ENCODE measurements around the gene MAN2A1.
A peak's percentile ranks its signal among the peaks of the same experiment; 100 is the strongest.

Gene MAN2A1

GRCh38 chr5:109725135-109725534 lies 35.4 kb downstream of the MAN2A1 start:
- no peak for TF ChIP-seq CTCF (IDR thresholded peaks at IDR 0.05; ENCODE audit: insufficient read depth, low read length, poor library complexity, severe bottlenecking)
- Histone ChIP-seq H3K36me3 (ENCODE audit: control insufficient read depth, insufficient read depth, low read length) (no peaks in the 10 kb centered on the region), H3K27me3 (replicated peaks; ENCODE audit: control insufficient read depth, insufficient read depth, low read length) (no peaks in the 10 kb centered on the region), H3K4me3 (replicated peaks; ENCODE audit: low read depth, low read length) (no peak overlapping the region)
- DNase-seq (ENCODE audit: extremely low read depth, insufficient read length) = no peak

DNA sequence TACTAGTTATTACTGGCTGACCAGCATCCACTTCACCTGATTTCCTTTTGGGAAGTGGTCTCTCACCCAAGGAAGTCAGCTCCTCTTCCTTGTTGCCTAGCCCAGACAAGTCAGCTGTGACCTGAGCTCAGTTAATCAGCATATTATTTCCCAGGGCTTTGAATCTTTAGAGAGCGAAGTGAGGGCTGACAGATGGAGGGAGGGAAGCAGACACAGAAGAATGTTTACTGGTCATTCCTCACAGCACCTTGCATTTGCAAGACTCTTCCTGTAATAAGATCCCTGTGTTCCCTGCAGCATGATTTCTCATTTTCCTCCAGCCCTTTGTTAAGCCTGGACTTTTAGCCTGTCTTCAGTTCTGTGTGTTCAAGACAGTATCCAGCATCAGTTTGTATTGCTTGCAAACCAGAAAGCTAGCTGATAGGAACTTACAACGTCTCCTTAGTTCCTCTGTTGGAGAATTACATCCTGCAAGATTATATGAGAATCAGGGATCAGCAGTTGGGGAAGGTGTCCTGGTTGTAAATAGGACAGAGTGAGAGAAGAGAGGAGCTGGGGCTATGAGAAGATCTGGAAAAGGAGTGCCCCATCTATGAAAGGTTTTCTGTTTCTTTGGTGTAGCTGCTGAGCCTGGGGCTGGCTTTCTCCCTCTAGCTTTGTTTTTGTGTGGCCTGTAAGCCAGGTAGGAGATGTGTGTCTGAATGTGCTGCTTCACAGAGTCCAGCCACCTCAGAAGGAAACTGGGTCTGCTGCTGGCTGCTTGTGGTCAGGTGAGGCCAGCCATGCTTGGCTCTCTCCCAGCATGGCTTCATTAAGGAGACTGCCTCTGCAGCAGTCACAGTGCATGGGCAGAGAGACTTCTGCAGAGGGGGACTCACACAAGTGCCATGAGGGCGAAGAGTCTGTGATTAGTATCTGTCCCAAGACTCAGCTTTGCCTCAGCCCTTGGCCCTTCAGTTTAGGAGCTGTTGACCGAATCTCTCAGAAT lies 50.3 kb downstream of the MAN2A1 start:
- DNase-seq (ENCODE audit: extremely low read depth, insufficient read length) = peak; percentile 12
- no peaks in the 10 kb centered on the region for H3K36me3 ChIP-seq (ENCODE audit: control insufficient read depth, insufficient read depth, low read length)
- no peaks in the 10 kb centered on the region for H3K27me3 ChIP-seq (replicated peaks; ENCODE audit: control insufficient read depth, insufficient read depth, low read length)
- no peak for TF ChIP-seq CTCF (IDR thresholded peaks at IDR 0.05; ENCODE audit: insufficient read depth, low read length, poor library complexity, severe bottlenecking)
- no peak overlapping the region for H3K4me3 ChIP-seq (replicated peaks; ENCODE audit: low read depth, low read length)

GRCh38 chr5:109740966-109741365 lies 51.2 kb downstream of the MAN2A1 start:
- no peak for TF ChIP-seq CTCF (IDR thresholded peaks at IDR 0.05; ENCODE audit: insufficient read depth, low read length, poor library complexity, severe bottlenecking)
- Histone ChIP-seq H3K36me3 (ENCODE audit: control insufficient read depth, insufficient read depth, low read length) (no peaks in the 10 kb centered on the region), H3K4me3 (replicated peaks; ENCODE audit: low read depth, low read length) (no peak overlapping the region), H3K27me3 (replicated peaks; ENCODE audit: control insufficient read depth, insufficient read depth, low read length) (no peaks in the 10 kb centered on the region)
- DNase-seq (ENCODE audit: extremely low read depth, insufficient read length) = no peak

DNA sequence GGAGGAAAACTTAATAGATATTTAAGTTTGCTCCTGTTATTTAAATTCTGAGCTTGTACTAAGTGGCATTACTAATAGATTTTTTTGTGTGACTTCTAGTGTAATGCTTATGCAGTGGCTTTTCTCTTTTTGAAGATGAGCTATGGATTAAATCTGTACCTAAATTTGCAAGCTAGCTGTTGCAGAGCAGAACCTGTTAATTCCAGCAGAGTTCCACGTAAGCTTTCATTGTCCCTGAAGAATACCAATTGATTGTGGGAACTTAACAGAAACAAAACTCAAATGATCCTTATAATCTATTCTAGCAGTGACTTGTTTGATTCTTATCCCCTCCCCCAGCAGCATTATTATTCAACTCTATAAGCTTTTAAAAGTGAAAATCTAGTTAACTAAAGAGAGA lies 51.7 kb downstream of the MAN2A1 start:
- no peak for DNase-seq (ENCODE audit: extremely low read depth, insufficient read length)
- no peak overlapping the region for H3K4me3 ChIP-seq (replicated peaks; ENCODE audit: low read depth, low read length)
- H3K27me3 ChIP-seq (replicated peaks; ENCODE audit: control insufficient read depth, insufficient read depth, low read length) = no peaks in the 10 kb centered on the region
- no peak for TF ChIP-seq CTCF (IDR thresholded peaks at IDR 0.05; ENCODE audit: insufficient read depth, low read length, poor library complexity, severe bottlenecking)
- H3K36me3 ChIP-seq (ENCODE audit: control insufficient read depth, insufficient read depth, low read length) = no peaks in the 10 kb centered on the region

DNA sequence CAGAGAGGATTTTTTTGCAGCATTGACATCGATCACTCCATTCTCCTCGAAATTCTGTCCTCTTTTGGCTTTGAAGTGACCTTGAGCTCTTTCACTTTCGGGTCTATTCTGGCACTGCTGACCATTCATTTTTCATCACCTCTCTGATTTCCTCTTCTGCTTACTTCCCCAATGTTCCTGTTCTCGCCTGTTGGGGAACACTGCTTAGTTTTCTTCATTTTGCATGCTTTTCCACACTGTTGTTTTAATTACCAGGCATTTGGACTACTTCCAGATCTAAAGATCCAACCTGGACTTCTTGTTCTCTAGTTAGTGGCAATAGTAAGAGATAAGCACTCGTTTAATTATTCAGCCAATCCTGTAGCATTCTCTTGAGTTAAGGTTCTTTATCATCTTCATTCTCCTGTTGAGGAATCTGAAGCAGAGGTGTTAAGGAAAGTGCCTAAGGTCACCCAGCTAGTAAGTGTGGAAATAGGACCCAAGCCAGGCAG lies 53.4 kb downstream of the MAN2A1 start:
- TF ChIP-seq CTCF (IDR thresholded peaks at IDR 0.05; ENCODE audit: insufficient read depth, low read length, poor library complexity, severe bottlenecking) = no peak
- no peak overlapping the region for H3K4me3 ChIP-seq (replicated peaks; ENCODE audit: low read depth, low read length)
- H3K36me3 ChIP-seq (ENCODE audit: control insufficient read depth, insufficient read depth, low read length) = no peaks in the 10 kb centered on the region
- no peak for DNase-seq (ENCODE audit: extremely low read depth, insufficient read length)
- H3K27me3 ChIP-seq (replicated peaks; ENCODE audit: control insufficient read depth, insufficient read depth, low read length) = no peaks in the 10 kb centered on the region
